SU-DHL-6 (cell line): ENCODE results near the gene RBM22.

Experiments used
- EZH2phosphoT487 ChIP-seq: fragments of 200-600 bp; sonication (generic), shearing (Covaris generic); conservative IDR thresholded peaks from 2 replicates; pipeline ENCODE4 v1.6.1; 2018; ENCODE audit warnings: mild to moderate bottlenecking, antibody characterized with exemption, low read length, moderate library complexity, mixed read lengths
- TF ChIP-seq, protein P1 (sequence below): fragments of 200-600 bp; sonication (generic); IDR thresholded peaks from one replicate; pipeline ENCODE4 v1.5.1; 2017; ENCODE audit warnings: antibody characterized with exemption, mild to moderate bottlenecking, low read length, moderate library complexity; ENCODE audit not compliant: insufficient read depth, poor library complexity, severe bottlenecking

DNA sequence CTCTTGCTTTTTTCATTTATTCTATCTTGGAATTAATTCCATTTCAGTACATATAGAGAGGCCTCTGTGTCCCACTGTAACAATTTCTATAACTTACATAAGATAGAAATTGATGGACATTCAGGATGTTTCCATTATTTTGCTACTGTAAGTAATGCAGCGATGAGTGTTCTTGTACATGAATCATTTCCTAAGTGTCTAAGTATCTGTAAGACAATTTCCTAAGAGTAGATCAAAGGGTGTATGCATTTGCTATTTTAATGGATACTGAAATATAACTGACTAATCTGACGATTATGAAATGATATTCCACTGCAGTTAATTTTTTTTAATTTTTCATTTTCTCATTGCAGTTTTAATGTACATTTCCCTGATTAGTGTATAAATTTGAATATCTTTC lies 23.0 kb upstream of the RBM22 start:
- TF ChIP-seq EZH2phosphoT487: no peak
- TF ChIP-seq, protein P1, sequence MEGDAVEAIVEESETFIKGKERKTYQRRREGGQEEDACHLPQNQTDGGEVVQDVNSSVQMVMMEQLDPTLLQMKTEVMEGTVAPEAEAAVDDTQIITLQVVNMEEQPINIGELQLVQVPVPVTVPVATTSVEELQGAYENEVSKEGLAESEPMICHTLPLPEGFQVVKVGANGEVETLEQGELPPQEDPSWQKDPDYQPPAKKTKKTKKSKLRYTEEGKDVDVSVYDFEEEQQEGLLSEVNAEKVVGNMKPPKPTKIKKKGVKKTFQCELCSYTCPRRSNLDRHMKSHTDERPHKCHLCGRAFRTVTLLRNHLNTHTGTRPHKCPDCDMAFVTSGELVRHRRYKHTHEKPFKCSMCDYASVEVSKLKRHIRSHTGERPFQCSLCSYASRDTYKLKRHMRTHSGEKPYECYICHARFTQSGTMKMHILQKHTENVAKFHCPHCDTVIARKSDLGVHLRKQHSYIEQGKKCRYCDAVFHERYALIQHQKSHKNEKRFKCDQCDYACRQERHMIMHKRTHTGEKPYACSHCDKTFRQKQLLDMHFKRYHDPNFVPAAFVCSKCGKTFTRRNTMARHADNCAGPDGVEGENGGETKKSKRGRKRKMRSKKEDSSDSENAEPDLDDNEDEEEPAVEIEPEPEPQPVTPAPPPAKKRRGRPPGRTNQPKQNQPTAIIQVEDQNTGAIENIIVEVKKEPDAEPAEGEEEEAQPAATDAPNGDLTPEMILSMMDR: no peak
